Neural progenitor cell (in vitro differentiated cells): Measurements from ENCODE around the gene DMWD. TPM values are rescaled to one million over a fixed set of nuclear protein-coding genes. Genes with fewer than 3 reads are reported as not detected.

Experiments
- DNase-seq: peaks from one replicate; pipeline ENCODE4 v3.0.0-alpha.2; 2016; ENCODE audit warnings: low spot score
- H2AFZ ChIP-seq: fragments of 200-600 bp; sonication (generic); replicated peaks from 2 replicates; pipeline ENCODE4 v1.6.1; 2016; ENCODE audit warnings: antibody characterized with exemption
- H3F3A ChIP-seq: fragments of 200-600 bp; sonication (generic); 2 replicates; pipeline ENCODE4 v1.6.1; 2016; ENCODE audit warnings: antibody characterized with exemption, low read depth
- H3K27ac ChIP-seq: fragments of 200-600 bp; sonication (generic); 2 replicates; pipeline ENCODE4 v1.5.1; 2016; ENCODE audit warnings: mild to moderate bottlenecking
- H3K27me3 ChIP-seq: fragments of 200-600 bp; sonication (generic); 2 replicates; pipeline ENCODE4 v1.6.1; 2016; ENCODE audit warnings: mild to moderate bottlenecking, moderate library complexity
- H3K36me3 ChIP-seq: fragments of 200-600 bp; sonication (generic); 2 replicates; pipeline ENCODE4 v1.5.1; 2016
- H3K4me1 ChIP-seq: fragments of 200-600 bp; sonication (generic); 2 replicates; pipeline ENCODE4 v1.6.1; 2016; ENCODE audit warnings: mixed run types
- H3K4me2 ChIP-seq: fragments of 200-600 bp; sonication (generic); 2 replicates; pipeline ENCODE4 v1.6.1; 2016
- H3K4me3 ChIP-seq: fragments of 200-600 bp; sonication (generic); 2 replicates; pipeline ENCODE4 v1.5.1; 2016
- H3K79me2 ChIP-seq: fragments of 200-600 bp; sonication (generic); 2 replicates; pipeline ENCODE4 v1.6.1; 2016; ENCODE audit warnings: low read depth
- H3K9ac ChIP-seq: fragments of 200-600 bp; sonication (generic); 2 replicates; pipeline ENCODE4 v1.6.1; 2016
- H3K9me3 ChIP-seq: fragments of 200-600 bp; sonication (generic); 2 replicates; pipeline ENCODE4 v1.5.1; 2016; ENCODE audit warnings: low read depth
- H4K20me1 ChIP-seq: fragments of 200-600 bp; sonication (generic); 2 replicates; pipeline ENCODE4 v1.6.1; 2016; ENCODE audit warnings: low read depth
- H3K27ac Mint-ChIP-seq: 3 replicates; pipeline ENCODE4 v1.8.0; 2021; ENCODE audit warnings: mixed read lengths
- H3K27me3 Mint-ChIP-seq: 2 replicates; pipeline ENCODE4 v1.8.0; 2022; ENCODE audit warnings: low read depth, mild to moderate bottlenecking, inconsistent platforms, moderate library complexity, mixed read lengths; ENCODE audit not compliant: insufficient read depth
- H3K36me3 Mint-ChIP-seq: 3 replicates; pipeline ENCODE4 v1.8.0; 2021; ENCODE audit warnings: mixed read lengths
- H3K4me1 Mint-ChIP-seq: 3 replicates; pipeline ENCODE4 v1.8.0; 2021; ENCODE audit warnings: mixed read lengths
- H3K4me3 Mint-ChIP-seq: 3 replicates; pipeline ENCODE4 v1.8.0; 2021; ENCODE audit warnings: mild to moderate bottlenecking, moderate library complexity, mixed read lengths
- H3K9me3 Mint-ChIP-seq: 3 replicates; pipeline ENCODE4 v1.8.0; 2020; ENCODE audit warnings: mixed read lengths
- EZH2 ChIP-seq: fragments of 200-600 bp; sonication (generic); IDR thresholded peaks from 2 replicates; pipeline ENCODE4 v1.6.1; 2017; ENCODE audit warnings: antibody characterized with exemption, mild to moderate bottlenecking, moderate library complexity
- EZH2phosphoT487 ChIP-seq: fragments of 200-600 bp; sonication (generic); IDR thresholded peaks from 2 replicates; pipeline ENCODE4 v1.6.1; 2017; ENCODE audit warnings: antibody characterized with exemption
- total RNA-seq: library from RNA; depleted of rRNA; stranded (reverse); fragments of >200 nt; gene quantifications from 2 replicates; pipeline ENCODE4 v1.2.3, GENCODE V29; 2015; ENCODE audit warnings: low replicate concordance
- TF ChIP-seq, protein P1 (sequence below): fragments of 200-600 bp; sonication (generic); IDR thresholded peaks from 2 replicates; pipeline ENCODE4 v1.5.1; 2017; ENCODE audit warnings: antibody characterized with exemption, mild to moderate bottlenecking

DMWD gene
- total RNA-seq, 1 donor from 2014 or later: 22.8 TPM

- H4K20me1 ChIP-seq: peaks cover 25% of the 10 kb centered on the region
- H2AFZ ChIP-seq: no peak overlapping the region
- no peak for DNase-seq
- Mint-ChIP-seq H3K4me3 (no peak overlapping the region), H3K27ac (no peak overlapping the region), H3K4me1 (peaks cover 10% of the 10 kb centered on the region), H3K27me3 (peaks cover 11% of the 10 kb centered on the region), H3K9me3 (no peaks in the 10 kb centered on the region), H3K36me3 (peaks cover 12% of the 10 kb centered on the region)
- H3K4me2 ChIP-seq: no peak overlapping the region
- H3K36me3 ChIP-seq: no peaks in the 10 kb centered on the region
- TF ChIP-seq EZH2phosphoT487 (no peak), EZH2 (no peak)
- TF ChIP-seq, protein P1, sequence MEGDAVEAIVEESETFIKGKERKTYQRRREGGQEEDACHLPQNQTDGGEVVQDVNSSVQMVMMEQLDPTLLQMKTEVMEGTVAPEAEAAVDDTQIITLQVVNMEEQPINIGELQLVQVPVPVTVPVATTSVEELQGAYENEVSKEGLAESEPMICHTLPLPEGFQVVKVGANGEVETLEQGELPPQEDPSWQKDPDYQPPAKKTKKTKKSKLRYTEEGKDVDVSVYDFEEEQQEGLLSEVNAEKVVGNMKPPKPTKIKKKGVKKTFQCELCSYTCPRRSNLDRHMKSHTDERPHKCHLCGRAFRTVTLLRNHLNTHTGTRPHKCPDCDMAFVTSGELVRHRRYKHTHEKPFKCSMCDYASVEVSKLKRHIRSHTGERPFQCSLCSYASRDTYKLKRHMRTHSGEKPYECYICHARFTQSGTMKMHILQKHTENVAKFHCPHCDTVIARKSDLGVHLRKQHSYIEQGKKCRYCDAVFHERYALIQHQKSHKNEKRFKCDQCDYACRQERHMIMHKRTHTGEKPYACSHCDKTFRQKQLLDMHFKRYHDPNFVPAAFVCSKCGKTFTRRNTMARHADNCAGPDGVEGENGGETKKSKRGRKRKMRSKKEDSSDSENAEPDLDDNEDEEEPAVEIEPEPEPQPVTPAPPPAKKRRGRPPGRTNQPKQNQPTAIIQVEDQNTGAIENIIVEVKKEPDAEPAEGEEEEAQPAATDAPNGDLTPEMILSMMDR: no peak
- H3K79me2 ChIP-seq: peaks cover 8% of the 10 kb centered on the region
- H3K4me1 ChIP-seq: peaks cover 5% of the 10 kb centered on the region
- no peaks in the 10 kb centered on the region for H3K9me3 ChIP-seq
- no peaks in the 10 kb centered on the region for H3K27me3 ChIP-seq
- H3F3A ChIP-seq: peaks cover 48% of the 10 kb centered on the region
- no peak overlapping the region for H3K4me3 ChIP-seq
- H3K27ac ChIP-seq: no peak overlapping the region
- no peak overlapping the region for H3K9ac ChIP-seq
Measured at GRCh38 chr19:45772912-45773311, 19.7 kb downstream of the DMWD start.

GRCh38 chr19:45772130-45772840, 20.4 kb downstream of the DMWD start:
- TF ChIP-seq EZH2: no peak
- TF ChIP-seq, protein P1: no peak
- TF ChIP-seq EZH2phosphoT487: no peak
- no peaks in the 10 kb centered on the region for H3K9me3 ChIP-seq
- peaks cover 14% of the 10 kb centered on the region for H3K79me2 ChIP-seq
- H3K9ac ChIP-seq: no peak overlapping the region
- peaks cover 11% of the 10 kb centered on the region for H3K27me3 Mint-ChIP-seq
- H4K20me1 ChIP-seq: peaks cover 26% of the 10 kb centered on the region
- no peaks in the 10 kb centered on the region for H3K36me3 ChIP-seq
- H3K36me3 Mint-ChIP-seq: peaks cover 12% of the 10 kb centered on the region
- H2AFZ ChIP-seq: no peak overlapping the region
- no peak overlapping the region for H3K4me2 ChIP-seq
- peaks cover 10% of the 10 kb centered on the region for H3K4me1 Mint-ChIP-seq
- H3F3A ChIP-seq: peaks cover 54% of the 10 kb centered on the region
- no peak overlapping the region for H3K4me3 ChIP-seq
- peak overlapping the region; percentile 29 for H3K27ac ChIP-seq
- H3K4me3 Mint-ChIP-seq: peak overlapping the region; percentile 13
- peak overlapping the region; percentile 12 for H3K27ac Mint-ChIP-seq
- DNase-seq: no peak
- H3K27me3 ChIP-seq: no peaks in the 10 kb centered on the region
- H3K4me1 ChIP-seq: peaks cover 5% of the 10 kb centered on the region
- H3K9me3 Mint-ChIP-seq: no peaks in the 10 kb centered on the region

DNA sequence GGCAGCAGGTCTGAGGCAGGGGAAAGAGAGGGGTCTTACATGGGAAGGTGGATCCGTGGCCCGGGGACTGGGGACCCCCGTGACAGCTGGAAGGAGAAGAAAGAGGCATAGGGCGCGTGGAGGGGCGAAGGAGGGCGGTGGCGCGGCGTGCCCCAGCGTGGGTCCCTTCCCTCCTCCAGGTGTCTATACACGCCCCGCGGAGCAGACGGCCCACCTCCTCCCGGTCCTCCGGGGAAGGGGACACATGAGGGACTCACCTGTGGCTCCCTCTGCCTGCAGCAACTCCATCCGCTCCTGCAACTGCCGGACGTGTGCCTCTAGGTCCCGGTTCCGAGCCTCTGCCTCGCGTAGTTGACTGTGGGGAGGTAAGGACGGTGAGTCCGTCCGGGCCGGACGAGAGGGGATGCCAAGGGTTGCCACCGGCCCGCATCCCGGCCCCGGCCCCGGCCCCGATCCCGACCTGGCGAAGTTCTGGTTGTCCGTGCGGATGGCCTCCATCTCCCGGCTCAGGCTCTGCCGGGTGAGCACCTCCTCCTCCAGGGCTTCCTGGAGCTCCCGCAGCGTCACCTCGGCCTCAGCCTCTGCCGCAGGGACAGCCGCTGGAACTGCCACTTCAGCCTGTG, 21.2 kb downstream of the DMWD start:
- Histone ChIP-seq H3K9ac (no peak overlapping the region), H3K9me3 (no peaks in the 10 kb centered on the region), H3K4me3 (peak overlapping the region; percentile 77), H3K4me2 (peak overlapping the region; percentile 78), H3K27me3 (no peaks in the 10 kb centered on the region), H2AFZ (no peak overlapping the region), H3K36me3 (no peaks in the 10 kb centered on the region), H3K27ac (no peak overlapping the region), H3K4me1 (peaks cover 13% of the 10 kb centered on the region), H4K20me1 (peaks cover 23% of the 10 kb centered on the region), H3F3A (peaks cover 56% of the 10 kb centered on the region), H3K79me2 (peaks cover 23% of the 10 kb centered on the region)
- TF ChIP-seq, protein P1: no peak
- DNase-seq: no peak
- Mint-ChIP-seq H3K27me3 (peaks cover 11% of the 10 kb centered on the region), H3K4me3 (peak overlapping the region; percentile 79), H3K4me1 (peaks cover 10% of the 10 kb centered on the region), H3K9me3 (no peaks in the 10 kb centered on the region), H3K36me3 (peaks cover 8% of the 10 kb centered on the region), H3K27ac (peak overlapping the region; percentile 90)
